Thoracic aorta (tissue), 2 donors: ENCODE measurements around the gene DNAL1. TPM values are rescaled to one million over a fixed set of nuclear protein-coding genes. Genes with fewer than 3 reads are reported as not detected.

ENCODE experiments used
- ATAC-seq: fragments of 150-250 bp; one replicate; pipeline ENCODE4 v1.8.0; 2017; ENCODE audit warnings: low read depth; ENCODE audit not compliant: insufficient number of reproducible peaks, low FRiP score
- DNase-seq: peaks from one replicate; pipeline ENCODE4 v3.0.0-alpha.2; 2020; ENCODE audit warnings: low spot score
- H3K27ac ChIP-seq, 2 donors: fragments of 200-600 bp; sonication (generic); 1 replicate in 1 of 2; 2 replicates in 1 of 2; pipeline ENCODE4 v1.5.1; 2016; ENCODE audit warnings: mild to moderate bottlenecking in 2 of 2, moderate library complexity in 2 of 2
- H3K27me3 ChIP-seq: fragments of 200-600 bp; sonication (generic); replicated peaks from 2 replicates; pipeline ENCODE4 v1.6.0; 2016; ENCODE audit warnings: mild to moderate bottlenecking; ENCODE audit not compliant: insufficient read depth
- H3K36me3 ChIP-seq: fragments of 200-600 bp; sonication (generic); one replicate; pipeline ENCODE4 v1.5.1; 2016
- H3K4me1 ChIP-seq, 2 donors: fragments of 200-600 bp; sonication (generic); 1 replicate in 1 of 2; 2 replicates in 1 of 2; pipeline versions ENCODE4 v1.5.1 to v1.6.0; 2016; ENCODE audit warnings: low read depth in 2 of 2, mild to moderate bottlenecking in 1 of 2; ENCODE audit not compliant: control insufficient read depth in 1 of 2
- H3K4me3 ChIP-seq: fragments of 200-600 bp; sonication (generic); 2 replicates; pipeline ENCODE4 v1.5.1; 2016; ENCODE audit warnings: mild to moderate bottlenecking
- H3K9me3 ChIP-seq: fragments of 200-600 bp; sonication (generic); 2 replicates; pipeline ENCODE4 v1.5.1; 2016
- CTCF ChIP-seq: fragments of 200-600 bp; sonication (generic); IDR thresholded peaks from one replicate; pipeline ENCODE4 v1.5.1; 2019; ENCODE audit warnings: antibody characterized with exemption
- total RNA-seq, 2 donors: library from RNA; depleted of rRNA; stranded (reverse); fragments of >200 nt; gene quantifications; one replicate each; pipeline versions ENCODE4 v1.1.0 to v1.2.3, GENCODE V29; 2016

DNAL1 gene
- total RNA-seq, 2 donors from 2014 or later = 13.0 to 20.7 TPM

GRCh38 chr14:73727166-73727565 is 82.4 kb downstream of the DNAL1 start:
- ATAC-seq (no peak), DNase-seq (no peak)
- Histone ChIP-seq H3K27ac (peak overlapping the region; percentile 79 to 86), H3K27me3 (no peaks in the 10 kb centered on the region), H3K36me3 (peaks cover 40% of the 10 kb centered on the region), H3K4me3 (no peak overlapping the region), H3K4me1 (peaks cover 27 to 49% of the 10 kb centered on the region in 2 donors), H3K9me3 (no peaks in the 10 kb centered on the region)
- TF ChIP-seq CTCF = no peak

- ATAC-seq (no peak), DNase-seq (no peak)
- Histone ChIP-seq H3K36me3 (peaks cover 29% of the 10 kb centered on the region), H3K4me1 (peaks cover 21 to 37% of the 10 kb centered on the region in 2 donors), H3K9me3 (no peaks in the 10 kb centered on the region), H3K27me3 (no peaks in the 10 kb centered on the region), H3K4me3 (no peak overlapping the region), H3K27ac (peak overlapping the region; percentile 31 to 35)
- peak; percentile 92 for TF ChIP-seq CTCF
Measured at GRCh38 chr14:73728717-73729330, 84.0 kb downstream of the DNAL1 start.

DNA sequence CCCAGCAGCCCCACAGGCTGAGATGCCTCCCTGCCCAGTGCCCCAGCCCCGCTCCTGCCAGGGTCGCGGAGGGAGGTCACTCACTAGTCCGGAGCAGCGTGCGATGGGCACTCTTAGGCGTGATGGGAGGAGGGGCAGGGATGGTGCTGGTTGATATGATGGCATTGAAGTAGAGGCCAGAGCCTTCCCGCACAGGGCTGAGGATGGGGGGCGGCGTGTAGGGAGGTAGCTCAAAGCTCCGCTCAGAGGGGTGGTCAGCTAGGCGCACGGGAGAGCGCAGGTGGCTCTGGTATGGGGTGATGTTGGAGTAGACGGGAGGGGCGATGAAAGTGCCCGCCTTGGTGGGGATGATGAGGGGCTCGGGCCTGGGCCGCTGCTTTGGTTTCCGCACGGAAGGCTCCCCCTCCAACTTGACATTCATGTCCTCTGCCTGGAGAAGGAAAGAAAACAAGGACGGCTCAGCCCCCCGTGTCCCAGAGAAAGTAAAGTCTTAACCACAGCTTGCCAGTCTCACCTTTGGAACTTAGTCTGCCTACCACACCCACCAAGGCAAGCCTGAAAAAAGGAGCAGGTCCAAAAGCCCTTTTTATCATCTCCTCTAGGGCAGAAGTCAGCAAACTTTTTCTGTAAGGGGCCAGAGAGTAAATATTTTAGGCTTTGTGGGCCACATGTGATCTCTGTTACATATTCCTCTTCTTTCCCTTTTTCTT is 84.9 kb downstream of the DNAL1 start:
- H3K4me1 ChIP-seq = peaks cover 16 to 28% of the 10 kb centered on the region in 2 donors
- H3K36me3 ChIP-seq = peaks cover 35% of the 10 kb centered on the region

DNA sequence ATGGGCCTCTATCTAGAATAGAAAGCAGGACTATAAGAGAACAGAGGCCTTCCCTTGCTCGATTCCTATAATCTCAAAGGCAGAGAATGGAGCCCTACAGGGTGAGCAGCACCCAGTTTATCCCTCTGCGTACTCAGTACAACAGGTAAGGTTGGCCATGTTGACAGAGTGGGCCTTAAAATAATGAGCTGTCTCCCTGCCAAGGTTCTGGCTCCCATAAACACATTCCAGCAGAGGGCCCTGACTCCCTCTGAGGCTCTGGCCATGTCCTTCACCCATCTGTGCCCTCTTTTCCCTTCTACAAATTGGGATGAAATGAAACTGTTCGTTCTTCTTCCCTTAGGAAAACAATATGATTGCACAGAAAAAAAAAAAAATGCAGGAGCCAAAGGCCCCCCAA is 86.3 kb downstream of the DNAL1 start:
- no peak for TF ChIP-seq CTCF
- no peaks in the 10 kb centered on the region for H3K27me3 ChIP-seq
- H3K27ac ChIP-seq = no peak overlapping the region
- H3K4me3 ChIP-seq = no peak overlapping the region
- ATAC-seq (no peak), DNase-seq (no peak)
- no peaks in the 10 kb centered on the region for H3K9me3 ChIP-seq
- peaks cover 31% of the 10 kb centered on the region for H3K36me3 ChIP-seq
- peaks cover 7 to 16% of the 10 kb centered on the region in 2 donors for H3K4me1 ChIP-seq

More for the DNA sequence above, 84.9 kb downstream of the DNAL1 start:
- H3K27me3 ChIP-seq = no peaks in the 10 kb centered on the region
- H3K27ac ChIP-seq = peak overlapping the region in 1 of 2 donors; percentile 35
- no peak for TF ChIP-seq CTCF
- no peak overlapping the region for H3K4me3 ChIP-seq
- no peaks in the 10 kb centered on the region for H3K9me3 ChIP-seq
- no peak for ATAC-seq
- DNase-seq = no peak

DNA sequence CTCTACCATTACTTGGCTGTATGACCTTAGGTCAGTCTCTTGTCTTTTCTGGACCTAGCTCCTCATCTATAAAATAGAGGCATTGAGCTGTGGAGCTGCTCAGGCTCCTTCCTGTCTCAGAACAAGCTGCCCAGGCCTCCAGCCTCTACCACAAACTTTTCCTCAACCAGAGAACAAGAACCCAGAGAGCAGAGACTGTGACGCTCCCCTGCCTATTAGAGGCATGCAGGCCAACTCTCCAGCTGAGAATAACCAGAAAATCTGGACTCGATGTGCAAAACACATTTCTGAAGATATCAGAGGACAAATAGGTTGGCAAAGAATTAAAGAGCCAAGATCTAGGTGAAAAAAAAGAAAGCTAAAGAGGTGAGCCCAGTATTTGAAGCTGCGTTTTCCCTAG is 87.2 kb downstream of the DNAL1 start:
- H3K4me3 ChIP-seq = no peak overlapping the region
- no peak overlapping the region for H3K27ac ChIP-seq
- H3K36me3 ChIP-seq = peaks cover 29% of the 10 kb centered on the region
- no peaks in the 10 kb centered on the region for H3K9me3 ChIP-seq
- ATAC-seq (no peak), DNase-seq (no peak)
- no peak for TF ChIP-seq CTCF
- peaks cover 3 to 11% of the 10 kb centered on the region in 2 donors for H3K4me1 ChIP-seq
- no peaks in the 10 kb centered on the region for H3K27me3 ChIP-seq
